ENCODE measurements around the gene TEKT5.

- TF ChIP-seq EZH2 (IDR thresholded peaks at IDR 0.05; ENCODE audit: insufficient read depth, poor library complexity, severe bottlenecking) (no peak), EZH2phosphoT487 (IDR thresholded peaks at IDR 0.05; ENCODE audit: insufficient read depth, low read depth) (no peak)
Measured at GRCh38 chr16:10661737-10662136, 33.0 kb downstream of the TEKT5 start.
